ENCODE results near the gene BSDC1.
"Not testable (repeated sequence)": the region's sequence is repeated elsewhere in the genome, so short reads cannot be mapped to it uniquely, and the experiment has no call there.

The BSDC1 gene

DNA sequence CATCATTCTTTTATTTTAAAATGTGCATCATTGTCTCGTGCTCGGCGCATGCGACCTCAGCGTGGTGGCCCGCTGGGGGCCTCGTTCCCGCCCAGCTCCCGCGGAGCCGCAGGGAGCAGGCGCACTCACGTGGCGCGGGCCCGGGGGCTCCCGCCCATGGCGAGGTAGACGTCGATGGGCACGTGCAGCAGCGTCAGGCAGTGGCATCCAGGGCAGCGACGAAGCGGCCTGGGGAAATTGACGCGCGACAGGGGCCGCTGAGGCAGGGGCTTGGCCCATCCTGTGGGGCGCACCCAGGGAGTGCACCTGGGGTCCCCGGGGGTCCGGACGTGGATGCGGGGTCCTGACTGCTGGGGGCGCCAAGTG is 33.0 kb downstream of the BSDC1 start:
- DNase-seq (ENCODE audit: low read depth in 1 of 2, low spot score in 1 of 2): no peak

DNA sequence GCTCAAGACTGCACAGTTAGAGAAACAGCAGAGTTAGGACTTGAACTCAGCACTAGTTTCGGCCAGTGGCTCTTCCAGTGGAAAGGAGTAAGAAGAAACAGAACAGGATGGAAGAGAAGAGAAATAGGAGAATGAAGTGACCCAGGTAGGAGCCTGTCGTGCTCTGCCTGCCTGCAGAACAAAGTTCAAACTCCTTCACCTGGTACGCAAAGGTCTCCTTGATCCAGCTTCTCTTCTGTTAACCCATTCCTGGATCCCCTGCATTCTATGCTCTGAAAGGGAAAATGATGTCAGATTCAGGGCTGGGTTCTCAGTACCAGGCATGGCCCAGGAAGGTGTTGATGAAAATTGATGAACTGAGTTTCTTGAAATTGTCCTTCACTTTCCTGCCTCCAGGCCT is 35.8 kb downstream of the BSDC1 start:
- DNase-seq (ENCODE audit: low read depth in 1 of 2, low spot score in 1 of 2): no peak

DNA sequence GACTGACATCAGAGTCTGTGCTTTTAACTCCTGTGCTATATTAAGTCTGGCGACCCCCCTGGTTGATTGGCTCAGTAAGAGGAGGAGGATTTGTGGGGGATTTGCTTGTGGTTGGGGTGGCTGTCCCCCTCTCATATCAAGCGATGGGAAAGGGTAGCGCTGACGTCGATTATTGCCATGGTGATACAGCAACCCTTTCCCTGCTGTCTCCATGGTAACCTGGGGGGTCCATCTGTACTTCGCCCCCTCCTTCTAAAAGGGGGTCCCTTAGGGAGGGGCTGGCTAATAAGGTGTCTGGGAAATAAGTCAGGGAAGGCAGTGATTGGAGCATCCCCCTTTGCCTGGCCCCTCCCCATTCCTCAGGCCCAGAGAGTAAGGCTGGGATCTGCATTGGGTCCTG is 36.6 kb downstream of the BSDC1 start:
- no peak for DNase-seq (ENCODE audit: low read depth in 1 of 2, low spot score in 1 of 2)

DNA sequence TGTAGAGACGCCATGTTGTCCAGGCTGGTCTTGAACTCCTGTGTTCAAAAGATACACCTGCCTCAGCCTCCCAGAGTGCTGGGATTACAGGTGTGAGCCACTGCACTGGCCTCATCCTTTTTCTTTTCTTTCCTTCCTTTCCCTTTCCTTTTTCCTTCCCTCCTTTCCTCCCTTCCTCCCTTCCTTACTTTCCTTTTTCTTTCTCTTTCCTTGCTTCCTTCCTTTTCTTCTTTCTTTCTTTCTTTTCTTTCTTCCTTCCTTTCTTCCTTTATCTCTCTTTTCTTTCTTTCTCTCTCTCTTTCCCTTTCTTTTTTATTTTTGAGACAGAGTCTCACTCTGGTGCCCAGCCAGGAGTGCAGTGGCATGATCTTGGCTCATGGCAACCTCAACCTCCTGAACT is 37.8 kb downstream of the BSDC1 start:
- DNase-seq (ENCODE audit: low read depth in 1 of 2, low spot score in 1 of 2): no peak

DNA sequence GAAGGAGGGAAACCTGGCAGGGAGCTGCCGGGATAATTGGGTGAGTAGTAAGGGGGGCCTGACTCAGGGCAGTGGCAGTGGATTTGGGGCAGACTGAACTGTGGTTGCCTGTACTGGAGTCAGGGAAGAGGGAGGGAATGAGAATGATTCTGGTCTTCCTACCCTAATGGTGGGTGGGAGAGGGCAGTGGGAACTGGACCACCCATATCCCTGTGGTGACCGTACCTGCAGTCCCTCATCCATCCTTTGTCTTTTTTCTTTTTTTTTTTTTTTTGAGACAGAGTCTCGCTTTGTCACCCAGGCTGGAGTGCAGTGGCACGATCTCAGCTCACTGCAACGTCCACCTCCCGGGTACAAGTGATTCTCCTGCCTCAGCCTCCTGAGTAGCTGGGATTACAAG is 38.5 kb downstream of the BSDC1 start:
- not testable (repeated sequence) for DNase-seq (ENCODE audit: low read depth in 1 of 2, low spot score in 1 of 2)

DNA sequence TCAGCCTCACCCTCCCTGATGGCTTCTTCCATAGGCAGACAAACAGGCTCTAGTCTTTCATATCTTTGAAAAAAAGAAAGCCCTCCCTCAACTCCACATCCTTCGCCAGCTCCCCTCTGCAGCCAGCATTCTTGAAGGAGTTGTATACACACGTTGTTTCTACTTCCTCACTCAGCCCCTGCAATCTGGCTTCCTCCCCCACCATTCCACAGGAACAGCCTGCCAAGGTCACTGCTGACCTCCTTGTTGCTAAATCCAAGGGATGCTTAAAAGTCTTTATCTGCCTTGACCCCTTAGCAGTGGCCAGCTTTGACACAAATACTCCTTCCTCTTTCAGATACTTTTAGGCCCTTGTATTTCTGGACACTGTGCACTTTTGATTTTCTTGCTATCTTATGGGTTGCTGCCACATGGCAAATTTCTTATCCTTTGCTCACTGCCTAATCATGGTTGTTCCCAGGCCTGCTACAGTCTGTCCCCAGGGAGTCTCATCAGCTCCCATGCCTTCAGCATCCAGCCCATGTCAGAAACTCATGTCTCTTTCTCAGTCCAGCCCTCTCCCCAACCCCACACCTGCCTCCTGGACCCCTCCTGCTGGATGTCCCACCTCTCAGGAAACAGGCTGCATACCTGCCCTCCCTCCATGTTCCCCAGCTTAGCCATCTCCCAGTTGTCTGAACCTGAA is 40.2 kb downstream of the BSDC1 start:
- no peak for DNase-seq (ENCODE audit: low read depth in 1 of 2, low spot score in 1 of 2)

DNA sequence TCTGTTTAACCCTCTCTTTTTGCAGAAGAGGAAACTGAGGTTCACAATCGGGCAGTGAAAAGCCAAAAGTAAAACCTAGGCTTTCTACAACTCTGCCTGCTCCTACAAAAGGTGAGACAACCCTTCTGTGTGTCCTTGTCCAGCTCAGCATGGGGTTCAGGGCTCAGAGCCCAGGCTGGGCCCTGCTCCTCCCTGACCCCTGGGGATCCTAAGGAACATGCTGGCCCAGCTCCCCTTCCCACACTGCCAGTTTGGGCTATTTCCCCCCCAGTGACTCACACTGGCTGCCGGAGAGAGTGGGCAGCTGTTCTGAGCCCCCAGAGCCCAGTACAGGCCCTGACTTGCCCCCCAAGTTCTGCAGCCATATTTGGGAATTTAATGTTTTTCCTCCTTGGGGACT is 40.8 kb downstream of the BSDC1 start:
- DNase-seq (ENCODE audit: low read depth in 1 of 2, low spot score in 1 of 2): no peak

DNA sequence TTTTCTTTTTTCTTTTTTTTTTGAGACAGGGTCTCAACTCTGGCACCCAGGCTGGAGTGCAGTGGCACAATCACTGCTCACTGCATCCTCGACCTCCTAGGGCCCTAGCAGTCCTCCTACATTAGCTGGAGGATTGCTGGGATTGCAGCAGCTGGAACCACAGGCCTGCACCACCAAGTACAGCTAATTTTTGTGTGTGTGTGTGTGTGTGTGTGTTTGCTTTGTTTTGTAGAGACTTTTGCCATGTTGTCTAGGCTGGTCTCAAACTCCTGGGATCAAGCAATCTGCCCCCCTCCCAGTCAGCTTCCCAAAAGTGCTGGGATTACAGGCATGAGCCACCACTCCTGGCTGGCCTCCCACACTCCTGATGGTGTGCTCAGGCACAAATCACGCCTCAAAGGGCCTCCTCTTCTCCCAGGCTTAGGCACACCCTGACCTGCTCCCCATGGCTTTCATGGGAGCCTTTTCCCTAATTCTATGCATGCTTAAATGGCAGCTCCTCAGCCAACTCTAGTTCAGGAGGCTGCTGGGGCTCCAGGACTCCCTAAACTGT is 41.3 kb downstream of the BSDC1 start:
- DNase-seq (ENCODE audit: low read depth in 1 of 2, low spot score in 1 of 2): no peak

DNA sequence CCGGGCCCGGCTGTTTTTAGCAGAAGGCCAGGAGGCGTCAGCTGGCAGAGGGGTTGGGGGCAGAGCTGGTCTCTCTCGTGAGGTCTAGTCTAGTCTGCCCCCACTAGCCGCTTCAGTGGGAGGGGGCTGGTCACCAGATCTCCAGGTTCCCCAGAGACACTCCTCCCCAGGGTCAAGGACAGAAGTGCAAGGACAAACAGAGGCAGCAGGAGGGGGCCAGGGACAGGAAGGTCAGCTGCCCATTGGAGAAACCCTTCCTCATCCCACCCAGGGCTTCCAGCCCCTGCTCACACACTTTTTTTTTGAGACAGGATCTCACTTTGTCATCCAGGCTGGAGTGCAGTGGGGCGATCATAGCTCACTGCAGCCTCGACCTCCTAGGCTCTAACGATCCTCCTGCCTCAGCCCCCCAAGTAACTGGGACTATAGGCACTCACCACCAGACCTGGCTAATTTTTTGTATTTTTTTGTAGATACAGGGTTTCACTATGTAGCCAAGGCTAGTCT is 41.9 kb downstream of the BSDC1 start:
- DNase-seq (ENCODE audit: low read depth in 1 of 2, low spot score in 1 of 2): no peak

DNA sequence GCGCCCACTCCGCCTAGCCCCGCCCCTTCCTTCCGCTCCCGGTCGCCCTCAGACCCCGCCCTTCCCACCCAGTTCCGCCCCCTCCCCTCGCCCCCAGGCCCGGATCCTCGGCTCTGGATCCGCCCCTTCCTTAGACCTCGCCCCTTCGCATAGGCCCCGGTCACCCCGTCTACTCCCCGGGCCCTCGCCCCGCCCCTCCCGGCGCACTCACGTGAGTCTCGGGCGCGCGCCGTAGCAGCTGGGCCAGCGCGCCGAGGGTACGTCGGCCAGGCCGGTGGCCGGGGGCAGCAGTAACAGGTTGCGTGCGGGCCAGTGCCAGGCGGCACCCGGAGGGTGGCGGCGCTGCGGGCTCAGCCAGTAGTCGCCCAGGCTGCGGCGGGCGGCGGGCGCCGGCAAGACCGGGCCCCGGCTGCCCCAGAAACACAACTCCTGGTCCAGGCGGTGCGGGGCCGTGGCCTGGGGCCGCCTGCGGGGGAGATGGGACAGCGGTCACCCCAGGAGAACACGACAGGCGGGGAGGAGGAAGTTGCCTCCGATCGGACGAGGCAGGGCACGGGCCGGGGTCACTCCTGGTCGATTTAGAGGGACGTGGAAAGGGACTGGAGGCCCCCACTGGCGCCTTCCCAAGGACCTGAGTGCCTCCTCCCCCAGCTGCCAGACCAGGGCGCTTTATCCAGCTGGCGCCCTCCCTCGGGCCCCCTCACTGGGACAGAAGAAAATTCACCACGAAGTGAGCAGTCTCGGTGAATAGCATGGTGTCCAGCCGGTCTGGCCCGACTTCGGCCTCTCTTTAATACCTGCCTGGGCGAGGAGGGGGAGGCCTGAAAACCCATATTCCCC is 42.6 kb downstream of the BSDC1 start:
- DNase-seq (ENCODE audit: low read depth in 1 of 2, low spot score in 1 of 2): peak; percentile 76 to 89

DNA sequence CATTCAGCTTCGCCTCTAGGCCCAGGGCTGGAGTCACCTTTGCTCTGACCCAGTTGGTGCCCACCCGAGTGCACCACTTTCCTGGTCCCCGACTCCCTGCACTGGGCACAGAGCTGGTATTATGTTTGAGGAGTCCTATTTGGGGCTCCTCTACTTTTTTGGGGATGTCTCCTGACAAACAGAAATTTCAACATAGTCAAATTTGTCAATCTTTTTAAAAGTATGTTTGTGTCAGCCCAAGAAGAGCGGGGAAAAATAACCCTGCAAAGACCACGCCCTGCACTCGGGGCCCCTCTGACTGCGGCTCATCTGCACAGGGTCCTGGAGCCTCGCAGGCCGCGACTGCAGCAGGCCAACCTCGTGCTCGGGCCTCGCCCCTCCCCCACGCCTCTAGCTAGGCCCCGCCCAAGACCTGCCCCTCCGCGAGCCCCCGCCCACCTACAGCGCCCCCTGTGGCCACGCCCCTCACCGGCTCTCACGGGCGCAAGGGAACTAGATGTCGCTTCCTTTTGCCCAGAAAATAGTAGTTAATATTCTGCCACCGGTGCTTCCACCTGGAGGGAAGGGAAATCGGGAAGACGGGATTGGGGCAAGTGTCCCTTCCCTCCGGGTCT is 43.3 kb downstream of the BSDC1 start:
- DNase-seq (ENCODE audit: low read depth in 1 of 2, low spot score in 1 of 2): peak in 1 of 2 donors; percentile 73

DNA sequence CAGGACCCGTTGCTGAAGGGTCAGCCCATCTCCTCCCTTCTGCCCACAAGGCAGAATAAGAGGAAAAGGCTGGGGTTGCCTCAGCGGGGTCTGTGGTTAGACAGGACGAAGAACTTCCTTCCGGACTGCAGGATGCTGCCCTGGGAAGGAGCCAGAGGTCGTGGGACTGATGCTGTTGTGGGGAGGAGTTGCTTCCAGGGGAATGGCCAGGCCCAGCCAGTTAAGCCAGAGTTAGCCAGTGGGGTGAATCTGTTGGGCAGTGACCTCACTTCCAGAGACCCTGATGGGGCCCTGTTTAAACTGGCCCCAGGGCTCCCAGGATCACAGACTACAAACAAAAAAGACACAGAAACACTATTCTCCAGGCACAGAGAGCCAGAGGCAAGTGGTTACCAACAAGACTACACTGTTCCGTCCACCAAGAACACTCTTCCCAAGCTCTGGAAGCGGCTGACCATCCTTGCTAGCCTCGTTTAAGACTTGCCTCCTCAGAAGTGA is 45.0 kb downstream of the BSDC1 start:
- DNase-seq (ENCODE audit: low read depth in 1 of 2, low spot score in 1 of 2): no peak

DNA sequence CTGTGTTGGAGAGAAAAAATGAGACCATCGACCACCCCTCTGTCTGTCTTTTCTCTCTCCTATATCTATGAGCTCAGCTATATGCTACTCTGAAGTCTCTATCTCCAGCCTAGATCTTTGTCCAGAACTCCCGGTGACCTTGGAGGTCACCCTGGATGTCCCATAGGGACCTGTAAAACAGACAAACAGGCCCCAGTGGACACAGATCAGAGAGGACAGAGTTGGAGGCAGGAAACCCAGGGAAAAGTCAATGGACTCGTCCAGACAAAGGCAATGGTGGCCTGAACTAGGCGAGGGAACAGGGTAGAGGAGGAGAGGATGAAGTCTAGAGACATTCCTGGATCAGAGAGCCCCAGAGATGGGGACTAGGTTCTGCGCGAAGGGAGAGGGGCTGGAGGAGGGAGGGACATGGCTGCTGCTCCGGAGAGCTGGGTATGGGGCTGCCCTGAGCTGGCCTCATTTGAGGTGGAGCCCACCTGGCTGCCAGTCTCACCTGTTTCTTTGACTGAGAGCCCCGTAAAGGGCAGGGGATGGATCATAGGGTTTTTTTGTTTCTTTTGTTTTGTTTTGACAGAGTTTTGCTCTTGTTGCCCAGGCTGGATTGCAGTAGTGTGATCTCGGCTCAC is 47.6 kb downstream of the BSDC1 start:
- no peak for DNase-seq (ENCODE audit: low read depth in 1 of 2, low spot score in 1 of 2)

DNA sequence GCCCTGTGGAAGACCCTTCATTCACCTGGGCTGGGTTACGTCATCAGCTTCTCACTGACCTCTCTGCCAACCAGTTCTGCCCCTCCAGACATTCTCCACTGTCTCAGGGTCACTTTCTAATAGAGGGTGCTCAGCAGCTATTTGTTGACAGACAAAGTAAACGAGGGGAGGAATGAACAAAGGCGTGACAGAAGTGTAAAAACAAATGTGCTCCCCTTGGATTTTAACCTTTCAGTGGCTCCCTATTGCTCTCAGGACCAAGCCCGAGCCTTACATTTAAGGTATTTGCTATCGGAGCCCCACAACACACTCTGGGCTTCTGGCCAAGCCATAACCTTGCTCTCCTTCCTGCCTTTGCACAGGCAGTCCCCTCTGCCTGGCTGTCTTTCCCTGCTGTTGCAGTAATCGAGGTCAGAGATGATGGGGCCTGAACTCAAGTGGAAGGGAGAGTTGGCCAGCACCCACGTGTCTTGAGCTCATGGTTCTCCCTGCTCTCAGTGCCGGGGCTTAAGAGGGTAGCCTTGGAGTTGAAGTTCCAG is 48.9 kb downstream of the BSDC1 start:
- no peak for DNase-seq (ENCODE audit: low read depth in 1 of 2, low spot score in 1 of 2)

DNA sequence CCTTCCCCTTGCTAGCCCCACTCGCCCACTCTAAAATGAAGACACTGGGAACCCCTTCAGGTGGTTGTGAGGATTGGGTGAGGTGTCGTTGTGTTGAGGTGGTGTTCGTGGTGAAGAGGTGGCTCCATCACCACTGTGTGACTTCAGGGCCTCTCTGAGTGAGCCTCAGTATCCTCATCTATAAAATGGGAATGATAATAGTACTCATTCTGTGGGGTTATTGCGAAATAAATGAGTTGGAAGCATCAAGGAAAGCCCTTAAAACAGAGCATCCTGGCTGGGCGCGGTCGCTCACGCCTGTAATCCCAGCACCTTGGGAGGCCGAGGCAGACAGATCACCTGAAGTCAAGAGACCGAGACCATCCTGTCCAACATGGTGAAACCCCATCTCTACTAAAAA is 51.5 kb downstream of the BSDC1 start:
- DNase-seq (ENCODE audit: low read depth in 1 of 2, low spot score in 1 of 2): no peak

DNA sequence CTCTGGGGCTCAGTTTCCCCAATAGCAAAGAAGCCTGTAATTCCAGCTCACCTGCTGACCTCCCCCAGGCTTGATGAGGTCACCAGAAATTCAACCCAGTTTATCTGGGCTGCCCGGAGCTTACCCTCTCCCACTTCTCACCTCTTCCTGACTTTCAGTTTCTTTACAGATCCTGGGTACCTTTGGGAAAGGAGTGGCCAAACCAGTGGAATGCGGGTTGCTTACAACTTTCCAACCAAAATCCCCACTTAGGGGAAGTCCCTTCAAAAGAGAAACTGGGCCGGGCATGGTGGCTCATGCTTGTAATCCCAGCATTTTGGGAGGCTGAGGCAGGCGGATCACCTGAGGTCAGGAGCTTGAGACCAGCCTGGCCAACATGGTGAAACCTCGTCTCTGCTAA is 52.3 kb downstream of the BSDC1 start:
- DNase-seq (ENCODE audit: low read depth in 1 of 2, low spot score in 1 of 2): no peak

DNA sequence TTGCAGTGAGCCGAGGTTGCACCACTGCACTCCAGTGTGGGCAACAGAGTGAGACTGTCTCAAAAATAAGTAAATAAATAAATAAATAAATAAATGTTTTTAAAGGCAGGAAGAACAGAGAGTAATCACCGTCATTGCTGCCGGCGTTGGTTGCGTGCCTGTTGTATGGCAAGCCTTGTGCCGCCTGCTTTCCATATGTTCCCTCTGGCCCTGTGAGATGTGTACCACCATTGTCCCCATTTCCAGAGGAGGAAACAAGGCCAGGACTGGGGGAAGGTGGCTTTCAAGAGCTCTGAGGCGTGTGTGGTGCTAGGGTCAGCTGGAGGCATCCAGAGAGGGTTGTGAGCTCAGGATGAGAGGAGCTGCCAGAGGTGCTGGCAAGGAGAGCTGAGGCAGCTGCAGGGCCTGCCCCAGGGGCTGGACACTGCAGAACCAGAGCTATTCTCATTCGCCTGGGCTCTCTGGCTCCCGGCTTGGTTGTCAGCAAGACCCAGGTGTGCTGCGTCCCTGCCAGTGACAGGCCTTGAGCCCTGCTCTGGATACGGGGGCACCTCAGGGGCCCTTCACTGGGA is 53.0 kb downstream of the BSDC1 start:
- no peak for DNase-seq (ENCODE audit: low read depth in 1 of 2, low spot score in 1 of 2)

DNA sequence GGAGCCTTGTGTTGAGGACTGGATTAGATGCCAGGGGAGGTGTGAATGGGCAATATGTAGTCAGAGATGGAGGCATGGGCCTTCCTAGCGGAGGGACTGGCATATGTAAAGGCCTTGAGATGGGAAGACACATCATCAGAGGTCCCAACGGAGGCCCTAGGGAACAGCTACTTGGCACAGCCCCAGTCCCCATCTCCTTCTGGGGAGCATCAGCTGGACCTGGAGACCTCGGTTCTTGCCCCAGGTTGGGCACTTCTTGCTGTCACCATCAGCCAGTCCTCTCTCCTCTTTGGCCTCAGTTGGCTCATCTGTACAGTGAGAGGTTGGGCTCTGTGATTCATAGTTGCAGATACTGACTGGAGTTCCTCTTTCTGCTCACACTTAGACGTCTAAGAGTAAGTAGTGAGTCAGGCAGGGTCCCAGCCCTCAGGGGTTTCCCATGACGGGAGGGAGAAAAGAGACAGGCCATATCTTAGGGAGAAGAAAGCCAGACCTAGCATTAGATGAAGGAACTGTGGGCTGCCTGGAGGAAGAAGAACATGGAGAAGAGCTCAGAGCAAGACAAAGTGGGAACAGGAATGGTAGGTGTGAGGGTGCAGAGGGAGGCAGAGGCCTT is 54.8 kb downstream of the BSDC1 start:
- DNase-seq (ENCODE audit: low read depth in 1 of 2, low spot score in 1 of 2): peak in 1 of 2 donors; percentile 40

DNA sequence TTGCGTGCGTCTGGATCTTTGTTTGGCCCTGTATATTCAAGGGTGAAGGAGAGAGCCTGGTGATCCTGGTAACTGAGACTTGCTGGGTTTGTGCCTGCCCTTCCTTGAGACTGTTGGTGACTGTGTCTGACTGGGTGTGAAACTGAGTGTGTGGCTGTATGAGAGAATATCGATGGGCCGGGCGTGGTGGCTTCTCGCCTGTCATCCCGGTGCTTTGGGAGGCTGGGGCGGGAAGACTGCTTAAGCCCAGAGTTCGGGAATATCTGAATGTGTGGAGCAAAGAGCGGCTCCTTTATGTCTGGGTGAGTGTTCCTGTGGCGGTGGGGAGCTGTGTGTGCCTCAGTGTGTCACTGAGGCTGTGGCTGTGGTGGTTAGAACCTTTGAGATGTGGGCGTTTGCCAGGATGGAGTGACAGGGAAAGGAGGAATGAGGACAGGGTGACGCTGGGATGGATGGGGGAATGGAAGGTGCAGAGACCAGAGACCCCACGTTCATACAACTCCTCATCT is 55.5 kb downstream of the BSDC1 start:
- DNase-seq (ENCODE audit: low read depth in 1 of 2, low spot score in 1 of 2): no peak

Measured in activated CD4-positive, alpha-beta T cell treated with anti-CD3 and anti-CD28 coated beads, Interleukin-2, amount 50 U/mL, for 24 hours (primary cell).